ENCODE results near the gene FUT4.
"Not testable (repeated sequence)": the region's sequence is repeated elsewhere in the genome, so short reads cannot be mapped to it uniquely, and the experiment has no call there.

FUT4 gene

GRCh38 chr11:94537031-94537600 is 6.6 kb upstream of the FUT4 start:
- H3K27me3 ChIP-seq (ENCODE audit: control insufficient read depth, insufficient read depth, low read length): no peaks in the 10 kb centered on the region
- H3K9ac ChIP-seq (ENCODE audit: low read length): no peak overlapping the region
- no peaks in the 10 kb centered on the region for H3K4me1 ChIP-seq (ENCODE audit: control insufficient read depth, low read depth, low read length)
- no peak overlapping the region for H3K27ac ChIP-seq (ENCODE audit: low read length)
- H3K36me3 ChIP-seq (ENCODE audit: control insufficient read depth, low read depth, low read length): no peaks in the 10 kb centered on the region
- H3K4me3 ChIP-seq (ENCODE audit: low read length): no peak overlapping the region
- H3K9me3 ChIP-seq (ENCODE audit: control insufficient read depth, low read depth, low read length): no peaks in the 10 kb centered on the region

GRCh38 chr11:94539420-94539819 is 4.3 kb upstream of the FUT4 start:
- Histone ChIP-seq H3K36me3 (ENCODE audit: control insufficient read depth, low read depth, low read length) (no peaks in the 10 kb centered on the region), H3K9me3 (ENCODE audit: control insufficient read depth, low read depth, low read length) (no peaks in the 10 kb centered on the region), H3K4me1 (ENCODE audit: control insufficient read depth, low read depth, low read length) (peaks cover 7% of the 10 kb centered on the region), H3K27ac (ENCODE audit: low read length) (no peak overlapping the region), H3K9ac (ENCODE audit: low read length) (no peak overlapping the region), H3K27me3 (ENCODE audit: control insufficient read depth, insufficient read depth, low read length) (peaks cover 9% of the 10 kb centered on the region), H3K4me3 (ENCODE audit: low read length) (no peak overlapping the region)

GRCh38 chr11:94544646-94545263 is 1.0 kb downstream of the FUT4 start:
- Histone ChIP-seq H3K36me3 (ENCODE audit: control insufficient read depth, low read depth, low read length) (no peaks in the 10 kb centered on the region), H3K27me3 (ENCODE audit: control insufficient read depth, insufficient read depth, low read length) (peaks cover 34% of the 10 kb centered on the region), H3K27ac (ENCODE audit: low read length) (no peak overlapping the region), H3K9me3 (ENCODE audit: control insufficient read depth, low read depth, low read length) (no peaks in the 10 kb centered on the region), H3K9ac (ENCODE audit: low read length) (peak overlapping the region; percentile 23), H3K4me1 (ENCODE audit: control insufficient read depth, low read depth, low read length) (peaks cover 18% of the 10 kb centered on the region), H3K4me3 (ENCODE audit: low read length) (peak overlapping the region; percentile 63)

GRCh38 chr11:94545264-94546161 is 1.8 kb downstream of the FUT4 start:
- Histone ChIP-seq H3K27ac (ENCODE audit: low read length) (no peak overlapping the region), H3K27me3 (ENCODE audit: control insufficient read depth, insufficient read depth, low read length) (peaks cover 34% of the 10 kb centered on the region), H3K4me3 (ENCODE audit: low read length) (peak overlapping the region; percentile 63), H3K9me3 (ENCODE audit: control insufficient read depth, low read depth, low read length) (no peaks in the 10 kb centered on the region), H3K9ac (ENCODE audit: low read length) (peak overlapping the region; percentile 23), H3K36me3 (ENCODE audit: control insufficient read depth, low read depth, low read length) (no peaks in the 10 kb centered on the region), H3K4me1 (ENCODE audit: control insufficient read depth, low read depth, low read length) (peaks cover 18% of the 10 kb centered on the region)

- no peak overlapping the region for H3K27ac ChIP-seq (ENCODE audit: low read length)
- peaks cover 34% of the 10 kb centered on the region for H3K27me3 ChIP-seq (ENCODE audit: control insufficient read depth, insufficient read depth, low read length)
- no peak overlapping the region for H3K9ac ChIP-seq (ENCODE audit: low read length)
- peaks cover 18% of the 10 kb centered on the region for H3K4me1 ChIP-seq (ENCODE audit: control insufficient read depth, low read depth, low read length)
- H3K4me3 ChIP-seq (ENCODE audit: low read length): peak overlapping the region; percentile 63
- no peaks in the 10 kb centered on the region for H3K36me3 ChIP-seq (ENCODE audit: control insufficient read depth, low read depth, low read length)
- no peaks in the 10 kb centered on the region for H3K9me3 ChIP-seq (ENCODE audit: control insufficient read depth, low read depth, low read length)
Measured at GRCh38 chr11:94546162-94546470, 2.4 kb downstream of the FUT4 start.

GRCh38 chr11:94546886-94547285 is 3.2 kb downstream of the FUT4 start:
- Histone ChIP-seq H3K9ac (ENCODE audit: low read length) (no peak overlapping the region), H3K4me1 (ENCODE audit: control insufficient read depth, low read depth, low read length) (peaks cover 18% of the 10 kb centered on the region), H3K36me3 (ENCODE audit: control insufficient read depth, low read depth, low read length) (no peaks in the 10 kb centered on the region), H3K27ac (ENCODE audit: low read length) (no peak overlapping the region), H3K4me3 (ENCODE audit: low read length) (no peak overlapping the region), H3K9me3 (ENCODE audit: control insufficient read depth, low read depth, low read length) (no peaks in the 10 kb centered on the region), H3K27me3 (ENCODE audit: control insufficient read depth, insufficient read depth, low read length) (peaks cover 34% of the 10 kb centered on the region)

- H3K36me3 ChIP-seq (ENCODE audit: control insufficient read depth, low read depth, low read length): no peaks in the 10 kb centered on the region
- no peaks in the 10 kb centered on the region for H3K9me3 ChIP-seq (ENCODE audit: control insufficient read depth, low read depth, low read length)
- no peak overlapping the region for H3K27ac ChIP-seq (ENCODE audit: low read length)
- H3K9ac ChIP-seq (ENCODE audit: low read length): no peak overlapping the region
- no peak overlapping the region for H3K4me3 ChIP-seq (ENCODE audit: low read length)
- H3K4me1 ChIP-seq (ENCODE audit: control insufficient read depth, low read depth, low read length): peaks cover 10% of the 10 kb centered on the region
- H3K27me3 ChIP-seq (ENCODE audit: control insufficient read depth, insufficient read depth, low read length): peaks cover 25% of the 10 kb centered on the region
Measured at GRCh38 chr11:94549146-94549545, 5.4 kb downstream of the FUT4 start.

GRCh38 chr11:94550513-94550912 is 6.8 kb downstream of the FUT4 start:
- H3K27me3 ChIP-seq (ENCODE audit: control insufficient read depth, insufficient read depth, low read length): peaks cover 14% of the 10 kb centered on the region
- H3K4me3 ChIP-seq (ENCODE audit: low read length): no peak overlapping the region
- H3K9ac ChIP-seq (ENCODE audit: low read length): no peak overlapping the region
- H3K27ac ChIP-seq (ENCODE audit: low read length): no peak overlapping the region
- H3K36me3 ChIP-seq (ENCODE audit: control insufficient read depth, low read depth, low read length): no peaks in the 10 kb centered on the region
- H3K4me1 ChIP-seq (ENCODE audit: control insufficient read depth, low read depth, low read length): peaks cover 9% of the 10 kb centered on the region
- no peaks in the 10 kb centered on the region for H3K9me3 ChIP-seq (ENCODE audit: control insufficient read depth, low read depth, low read length)

- Histone ChIP-seq H3K4me1 (ENCODE audit: control insufficient read depth, low read depth, low read length) (no peaks in the 10 kb centered on the region), H3K36me3 (ENCODE audit: control insufficient read depth, low read depth, low read length) (no peaks in the 10 kb centered on the region), H3K9me3 (ENCODE audit: control insufficient read depth, low read depth, low read length) (no peaks in the 10 kb centered on the region), H3K9ac (ENCODE audit: low read length) (no peak overlapping the region), H3K27ac (ENCODE audit: low read length) (no peak overlapping the region), H3K27me3 (ENCODE audit: control insufficient read depth, insufficient read depth, low read length) (no peaks in the 10 kb centered on the region), H3K4me3 (ENCODE audit: low read length) (no peak overlapping the region)
Measured at GRCh38 chr11:94553938-94554337, 10.2 kb downstream of the FUT4 start.

- not testable (repeated sequence) for H3K9me3 ChIP-seq (ENCODE audit: control insufficient read depth, low read depth, low read length); H3K27me3 ChIP-seq (ENCODE audit: control insufficient read depth, insufficient read depth, low read length); H3K27ac ChIP-seq (ENCODE audit: low read length); H3K36me3 ChIP-seq (ENCODE audit: control insufficient read depth, low read depth, low read length); H3K9ac ChIP-seq (ENCODE audit: low read length); H3K4me3 ChIP-seq (ENCODE audit: low read length); H3K4me1 ChIP-seq (ENCODE audit: control insufficient read depth, low read depth, low read length)
Measured at GRCh38 chr11:94555752-94556329, 12.1 kb downstream of the FUT4 start.

GRCh38 chr11:94557421-94557820 is 13.7 kb downstream of the FUT4 start:
- Histone ChIP-seq H3K9ac (ENCODE audit: low read length) (no peak overlapping the region), H3K36me3 (ENCODE audit: control insufficient read depth, low read depth, low read length) (no peaks in the 10 kb centered on the region), H3K4me1 (ENCODE audit: control insufficient read depth, low read depth, low read length) (no peaks in the 10 kb centered on the region), H3K27me3 (ENCODE audit: control insufficient read depth, insufficient read depth, low read length) (no peaks in the 10 kb centered on the region), H3K27ac (ENCODE audit: low read length) (no peak overlapping the region), H3K9me3 (ENCODE audit: control insufficient read depth, low read depth, low read length) (no peaks in the 10 kb centered on the region), H3K4me3 (ENCODE audit: low read length) (no peak overlapping the region)
